ENCODE results near the gene SLC43A3.

SLC43A3 gene

GRCh38 chr11:57397394-57397990 lies 29.4 kb downstream of the SLC43A3 start:
- no peak for DNase-seq (ENCODE audit: low read depth)
- no peak for TF ChIP-seq CTCF (conservative IDR thresholded peaks at IDR 0.05; ENCODE audit: low read depth, low read length)

GRCh38 chr11:57396744-57397143 lies 30.2 kb downstream of the SLC43A3 start:
- no peak for DNase-seq (ENCODE audit: low read depth)
- TF ChIP-seq CTCF (conservative IDR thresholded peaks at IDR 0.05; ENCODE audit: low read depth, low read length): no peak
- no peak overlapping the region for H3K4me3 ChIP-seq (ENCODE audit: low read depth, low read length)

More at GRCh38 chr11:57397394-57397990, 29.4 kb downstream of the SLC43A3 start:
- no peak overlapping the region for H3K4me3 ChIP-seq (ENCODE audit: low read depth, low read length)

GRCh38 chr11:57395905-57396623 lies 30.9 kb downstream of the SLC43A3 start:
- no peak for TF ChIP-seq CTCF (conservative IDR thresholded peaks at IDR 0.05; ENCODE audit: low read depth, low read length)
- H3K4me3 ChIP-seq (ENCODE audit: low read depth, low read length): no peak overlapping the region

GRCh38 chr11:57394203-57394965 lies 32.5 kb downstream of the SLC43A3 start:
- no peak for DNase-seq (ENCODE audit: low read depth)
- TF ChIP-seq CTCF (conservative IDR thresholded peaks at IDR 0.05; ENCODE audit: low read depth, low read length): no peak
- H3K4me3 ChIP-seq (ENCODE audit: low read depth, low read length): no peak overlapping the region

More at GRCh38 chr11:57395905-57396623, 30.9 kb downstream of the SLC43A3 start:
- DNase-seq (ENCODE audit: low read depth): no peak

GRCh38 chr11:57392763-57393105 lies 34.2 kb downstream of the SLC43A3 start:
- no peak for TF ChIP-seq CTCF (conservative IDR thresholded peaks at IDR 0.05; ENCODE audit: low read depth, low read length)
- no peak for DNase-seq (ENCODE audit: low read depth)
- no peak overlapping the region for H3K4me3 ChIP-seq (ENCODE audit: low read depth, low read length)

- no peak for TF ChIP-seq CTCF (conservative IDR thresholded peaks at IDR 0.05; ENCODE audit: low read depth, low read length)
- no peak overlapping the region for H3K4me3 ChIP-seq (ENCODE audit: low read depth, low read length)
- DNase-seq (ENCODE audit: low read depth): no peak
These were observed 34.7 kb downstream of the SLC43A3 start for GRCh38 chr11:57392066-57392762.

Data from choroid plexus epithelial cell (primary cell).